ENCODE measurements around the gene AMOTL2. TPM values are rescaled to one million over a fixed set of nuclear protein-coding genes. Genes with fewer than 3 reads are reported as not detected.

Gene AMOTL2
- total and polyA plus RNA-seq, 10 of the 15 experiments (the other 5 are each of a cell fraction or from before 2014, with no cell fraction given): 0.20 to 0.33 TPM; not detected in 8

DNA sequence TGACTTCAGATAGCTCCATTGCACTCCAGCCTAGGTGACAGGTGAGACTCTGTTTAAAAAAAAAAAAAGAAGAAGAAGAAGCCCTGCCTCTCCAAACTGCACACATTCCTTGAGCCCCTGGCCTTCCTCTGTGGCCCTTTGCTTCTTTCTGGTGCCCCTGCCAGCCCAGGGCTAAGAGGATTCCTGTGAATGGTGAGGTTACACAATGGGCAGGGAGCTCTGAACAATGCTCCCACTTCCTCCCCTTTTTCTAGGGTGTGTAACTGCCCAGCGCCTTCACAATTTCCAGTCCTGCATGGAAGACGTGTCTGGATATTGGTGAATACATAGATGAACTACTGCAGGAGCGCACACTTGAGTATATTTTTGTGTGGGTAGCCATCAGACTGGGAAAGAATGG is 3.6 kb upstream of the AMOTL2 start:
- H3K4me1 ChIP-seq (ENCODE audit: control insufficient read depth, insufficient read depth, low read length): no peaks in the 10 kb centered on the region; the same call in 1 of the 2 replicates
- BruUV-seq (replicated peaks): no TSS peak
- POLR2A ChIA-PET: no interaction called here
- no peak for FAIRE-seq
- H4K20me1 ChIP-seq (ENCODE audit: control insufficient read depth, insufficient read depth): no peaks in the 10 kb centered on the region
- in situ Hi-C loops (cut with MboI) (no loop called here), intact Hi-C loops (cut with micrococcal nuclease; ENCODE audit: unreplicated experiment) (loop anchor here (10.0 kb wide), 1 partner anchor 163 kb away; no protein-coding TSS in a partner anchor)
- no peak overlapping the region for H3K4me2 ChIP-seq (ENCODE audit: control insufficient read depth, insufficient read depth)
- CTCF ChIA-PET: interaction anchor here (0.9 to 2.1 kb wide), 2 partner anchors 20 to 69 kb away, joined by 3 to 6 read pairs; no protein-coding TSS in a partner anchor
- H2AFZ ChIP-seq (ENCODE audit: control insufficient read depth, low read depth, low read length): no peak overlapping the region
- no peaks in the 10 kb centered on the region for H3K79me2 ChIP-seq (ENCODE audit: control insufficient read depth, insufficient read depth, low read length)
- H3K9me3 ChIP-seq (replicated peaks; ENCODE audit: control insufficient read depth, insufficient read depth, low read length): peaks cover 2% of the 10 kb centered on the region; the same call in 2 of the 3 replicates
- peaks cover 7 to 19% of the 10 kb centered on the region in 2 experiments; a peak in 3 of 4 replicates for H3K27me3 ChIP-seq (replicated peaks in 1 of 2; ENCODE audit: control insufficient read depth in 2 of 2, insufficient read depth in 2 of 2, low read length in 1 of 2)
- SMC1A ChIA-PET (ENCODE audit: uncharacterized antibody, unreplicated experiment): no interaction called here
- no peaks in the 10 kb centered on the region for H3K36me3 ChIP-seq (ENCODE audit: control insufficient read depth in 2 of 2, insufficient read depth in 2 of 2, low read length in 1 of 2)
- no peak overlapping the region for H3K4me3 ChIP-seq
- H3K9ac ChIP-seq (ENCODE audit: control insufficient read depth, insufficient read depth, low read length): no peak overlapping the region
- DNase-seq (ENCODE audit: low read depth, low spot score): no peak
- 52% methylated on average over 3 of the region's 3 CpGs for WGBS (ENCODE audit: insufficient coverage, insufficient replicate concordance, low lambda C conversion rate, missing lambda C conversion rate)
- no peak overlapping the region for H3K27ac ChIP-seq (ENCODE audit: control insufficient read depth, insufficient read depth)
- no peak for ATAC-seq
- RAD21 ChIA-PET (ENCODE audit: unreplicated experiment): no interaction called here
- TF ChIP-seq NR2C2 (IDR thresholded peaks at IDR 0.05; ENCODE audit: borderline replicate concordance, control insufficient read depth, insufficient read length, low read depth) (no peak), SPI1 (IDR thresholded peaks at IDR 0.05; ENCODE audit: borderline replicate concordance, insufficient read depth, low read depth, low read length) (no peak), EP300 (IDR thresholded peaks at IDR 0.05; ENCODE audit: borderline replicate concordance in 1 of 2, control insufficient read depth in 1 of 2, low read depth in 2 of 2, low read length in 2 of 2) (no peak), RB1 (IDR thresholded peaks at IDR 0.05; ENCODE audit: borderline replicate concordance) (no peak), JUND (IDR thresholded peaks at IDR 0.05; ENCODE audit: low read depth, low read length) (no peak), CHD1 (IDR thresholded peaks at IDR 0.05; ENCODE audit: low read depth, low read length) (no peak), ZBTB11 (CRISPR knock-in tag; IDR thresholded peaks at IDR 0.05) (no peak), ATF7 (IDR thresholded peaks at IDR 0.05; ENCODE audit: low read depth) (no peak), LARP7 (IDR thresholded peaks at IDR 0.05) (no peak), ESRRA (IDR thresholded peaks at IDR 0.05; ENCODE audit: low read length) (no peak), DPF2 (IDR thresholded peaks at IDR 0.05) (no peak), RBBP5 (conservative IDR thresholded peaks at IDR 0.05) (no peak), ATF2 (IDR thresholded peaks at IDR 0.05; ENCODE audit: low read length) (no peak), REST (IDR thresholded peaks at IDR 0.05; ENCODE audit: low read depth, low read length) (no peak)
